HS-5 (cell line): ENCODE results near the gene CUBN.

Experiments
- DNase-seq: peaks from one replicate; pipeline ENCODE4 v3.0.0-alpha.2; 2012; ENCODE audit warnings: low read depth

CUBN gene

GRCh38 chr10:16952080-16952479, 177.5 kb downstream of the CUBN start:
- no peak for DNase-seq

GRCh38 chr10:16950656-16951601, 178.7 kb downstream of the CUBN start:
- DNase-seq, result no peak

GRCh38 chr10:16949816-16950215, 179.8 kb downstream of the CUBN start:
- DNase-seq, result no peak

- DNase-seq, result no peak
Observed at GRCh38 chr10:16948361-16948760, 181.2 kb downstream of the CUBN start.

- no peak for DNase-seq
Observed at GRCh38 chr10:16947069-16947468, 182.5 kb downstream of the CUBN start.

- no peak for DNase-seq
Observed at GRCh38 chr10:16945593-16945992, 184.0 kb downstream of the CUBN start.

- DNase-seq, result no peak
Observed at GRCh38 chr10:16944986-16945385, 184.6 kb downstream of the CUBN start.

- no peak for DNase-seq
Observed at GRCh38 chr10:16944402-16944801, 185.2 kb downstream of the CUBN start.

GRCh38 chr10:16943295-16944285, 186.0 kb downstream of the CUBN start:
- DNase-seq, result no peak

GRCh38 chr10:16942381-16943078, 187.1 kb downstream of the CUBN start:
- no peak for DNase-seq

GRCh38 chr10:16941870-16942269, 187.7 kb downstream of the CUBN start:
- DNase-seq, result no peak

GRCh38 chr10:16941067-16941466, 188.5 kb downstream of the CUBN start:
- no peak for DNase-seq

- DNase-seq, result no peak
Observed at GRCh38 chr10:16938952-16939351, 190.7 kb downstream of the CUBN start.

- DNase-seq, result no peak
Observed at GRCh38 chr10:16934461-16934860, 195.2 kb downstream of the CUBN start.

GRCh38 chr10:16933783-16934182, 195.8 kb downstream of the CUBN start:
- DNase-seq, result no peak

GRCh38 chr10:16931930-16932329, 197.7 kb downstream of the CUBN start:
- no peak for DNase-seq

- no peak for DNase-seq
Observed at GRCh38 chr10:16930540-16930939, 199.1 kb downstream of the CUBN start.

- DNase-seq, result no peak
Observed at GRCh38 chr10:16929069-16929468, 200.5 kb downstream of the CUBN start.

- no peak for DNase-seq
Observed at GRCh38 chr10:16927546-16927945, 202.1 kb downstream of the CUBN start.

GRCh38 chr10:16923726-16924125, 205.9 kb downstream of the CUBN start:
- DNase-seq, result no peak

- no peak for DNase-seq
Observed at GRCh38 chr10:16923309-16923708, 206.3 kb downstream of the CUBN start.
